Endothelial cell of umbilical vein (primary cell): ENCODE results near the gene MMP24. TPM values are rescaled to one million over a fixed set of nuclear protein-coding genes. Genes with fewer than 3 reads are reported as not detected.
A peak's percentile ranks its signal among the peaks of the same experiment; 100 is the strongest.

Experiments
- BruUV-seq: library from RNA; stranded (reverse); fragments of 400-500 nt; replicated peaks from 2 replicates; lab custom pipeline; 2021; lab: Mats Ljungman, UMichigan
- CTCF ChIA-PET: fragments of 300-600, 350-600 bp; sonication (Branson Sonifier 250); formaldehyde crosslinking; loops from one replicate; lab custom pipeline; 2021; ENCODE audit warnings: antibody characterized with exemption, inconsistent platforms; lab: Charles Lee
- POLR2A ChIA-PET: fragments of 300-600, 350-600 bp; sonication (Branson Sonifier 250); formaldehyde crosslinking; loops from one replicate; lab custom pipeline; 2021; ENCODE audit warnings: antibody characterized with exemption, inconsistent platforms; lab: Charles Lee
- DNase-seq: peaks from one replicate; pipeline ENCODE4 v3.0.0-alpha.2; 2011; ENCODE audit warnings: low read depth, low spot score
- FAIRE-seq: peaks from 2 replicates; lab custom pipeline; 2011; peaks lifted over from hg19 to GRCh38; lab: Jason Lieb, UNC
- H2AFZ ChIP-seq: 2 replicates; pipeline ENCODE4 v1.6.0; 2012; ENCODE audit warnings: low read depth, low read length, control low read depth, inconsistent platforms
- H3K27ac ChIP-seq: 2 replicates; pipeline ENCODE4 v1.5.1; 2011; ENCODE audit warnings: low read depth, mild to moderate bottlenecking, control low read depth, low read length, moderate library complexity; ENCODE audit not compliant: insufficient read depth
- H3K27me3 ChIP-seq, 2 experiments: 2 replicates each; pipeline versions ENCODE4 v1.6.0 to v1.6.1; 2011; ENCODE audit warnings: low read length in 2 of 2, mixed read lengths in 1 of 2; ENCODE audit not compliant: control insufficient read depth in 2 of 2, insufficient read depth in 2 of 2
- H3K36me3 ChIP-seq, 2 experiments: 2 replicates in 1 of 2; 3 replicates in 1 of 2; pipeline ENCODE4 v1.5.1; 2011; ENCODE audit warnings: low read length in 2 of 2, mild to moderate bottlenecking in 1 of 2, moderate library complexity in 1 of 2; ENCODE audit not compliant: control insufficient read depth in 2 of 2, insufficient read depth in 2 of 2; ENCODE audit errors: extremely low read depth in 1 of 2
- H3K4me1 ChIP-seq: 3 replicates; pipeline ENCODE4 v1.5.1; 2011; ENCODE audit warnings: mild to moderate bottlenecking, low read length; ENCODE audit not compliant: control insufficient read depth, insufficient read depth; ENCODE audit errors: extremely low read depth
- H3K4me2 ChIP-seq: 2 replicates; pipeline ENCODE4 v1.6.1; 2011; ENCODE audit warnings: low read length, control low read depth, mixed read lengths; ENCODE audit not compliant: insufficient read depth
- H3K4me3 ChIP-seq, 3 experiments: fragments of 200-600 bp in 1 of 3; sonication (generic), shearing (Covaris generic) in 1 of 3; replicated peaks in 1 of 3; 2 replicates each; pipeline ENCODE4 v1.5.1; 2011 to 2016; ENCODE audit warnings: control low read depth in 3 of 3, low read length in 3 of 3, mild to moderate bottlenecking in 2 of 3, inconsistent platforms in 1 of 3, low read depth in 1 of 3, moderate library complexity in 1 of 3; ENCODE audit not compliant: insufficient read depth in 1 of 3
- H3K79me2 ChIP-seq: 2 replicates; pipeline ENCODE4 v1.6.0; 2012; ENCODE audit warnings: low read length, inconsistent platforms; ENCODE audit not compliant: control insufficient read depth, insufficient read depth
- H3K9ac ChIP-seq: replicated peaks from 2 replicates; pipeline ENCODE3; 2011; ENCODE audit warnings: low read length, control low read depth; ENCODE audit not compliant: insufficient read depth; ENCODE audit errors: extremely low read depth
- H3K9me1 ChIP-seq: replicated peaks from 3 replicates; pipeline ENCODE4 v1.6.0; 2011; ENCODE audit warnings: mild to moderate bottlenecking, low read length; ENCODE audit not compliant: control insufficient read depth, insufficient read depth; ENCODE audit errors: extremely low read depth
- H3K9me3 ChIP-seq: replicated peaks from 2 replicates; pipeline ENCODE4 v1.5.1; 2012; ENCODE audit warnings: low read length, inconsistent platforms; ENCODE audit not compliant: control insufficient read depth, insufficient read depth
- H4K20me1 ChIP-seq: replicated peaks from 2 replicates; pipeline ENCODE3; 2011; ENCODE audit warnings: mild to moderate bottlenecking, low read length; ENCODE audit not compliant: control insufficient read depth, insufficient read depth; ENCODE audit errors: extremely low read depth
- EZH2 ChIP-seq: IDR thresholded peaks from 2 replicates; pipeline ENCODE4 v1.6.1; 2012; ENCODE audit warnings: borderline replicate concordance, low read depth, mild to moderate bottlenecking, moderate library complexity, low read length, inconsistent platforms; ENCODE audit not compliant: severe bottlenecking
- FOS ChIP-seq: IDR thresholded peaks from 2 replicates; pipeline ENCODE4 v1.6.1; 2011; ENCODE audit warnings: mild to moderate bottlenecking, low read length, moderate library complexity, borderline replicate concordance; ENCODE audit not compliant: insufficient read depth
- GATA2 ChIP-seq: IDR thresholded peaks from 2 replicates; pipeline ENCODE4 v1.7.0; 2011; ENCODE audit warnings: low read depth, mild to moderate bottlenecking, moderate library complexity, mixed read lengths, low read length; ENCODE audit not compliant: insufficient read length, insufficient read depth
- JUN ChIP-seq: IDR thresholded peaks from 2 replicates; pipeline ENCODE4 v1.6.1; 2011; ENCODE audit warnings: borderline replicate concordance, low read depth; ENCODE audit not compliant: insufficient read length, insufficient read depth
- MYC ChIP-seq: IDR thresholded peaks from one replicate; pipeline ENCODE4 v1.6.1; 2011; ENCODE audit warnings: mild to moderate bottlenecking, low read depth, low read length
- POLR2A ChIP-seq: IDR thresholded peaks from 2 replicates; pipeline ENCODE4 v1.6.1; 2012; ENCODE audit warnings: low read depth, mild to moderate bottlenecking, control low read depth, low read length
- POLR2AphosphoS5 ChIP-seq: IDR thresholded peaks from 2 replicates; pipeline ENCODE4 v1.6.1; 2012; ENCODE audit warnings: low read depth, mild to moderate bottlenecking, control low read depth, low read length, moderate library complexity; ENCODE audit not compliant: insufficient read depth
- dilution Hi-C: fragments of 300-500 bp; cut with MboI; formaldehyde crosslinking; loops from one replicate; pipeline ENCODE4 v1.15.0; 2019; ENCODE audit warnings: low sequenced_read_pairs; ENCODE audit not compliant: extremely low pct_ligation_motif_present
- intact Hi-C: fragments of 100-400 bp; cut with micrococcal nuclease; formaldehyde crosslinking; loops from one replicate; pipeline ENCODE4 v1.10.0; 2022
- polyA plus RNA-seq, 4 experiments: library from polyadenylated mRNA; depleted of rRNA in 3 of 4; stranded (reverse) in 3 of 4; unstranded in 1 of 4; fragments of >200 nt; gene quantifications; 2 replicates each; pipeline versions ENCODE4 v1.2.1 to v1.2.3, GENCODE V29; 2011 to 2012; ENCODE audit warnings: missing spikeins in 1 of 4
- total RNA-seq: library from RNA; stranded (reverse); gene quantifications from 2 replicates; pipeline ENCODE4 v1.2.3, GENCODE V29; 2021
- TF ChIP-seq, protein P1 (sequence below): IDR thresholded peaks from 2 replicates; pipeline ENCODE4 v1.6.1; 2011; ENCODE audit not compliant: insufficient read depth, insufficient read length
- TF ChIP-seq, protein P2 (sequence below), 2 donors: IDR thresholded peaks; 1 replicate in 1 of 2; 2 replicates in 1 of 2; pipeline ENCODE4 v1.5.1; 2011; ENCODE audit warnings: low read length in 2 of 2, mild to moderate bottlenecking in 2 of 2, moderate library complexity in 2 of 2, control low read depth in 1 of 2, inconsistent platforms in 1 of 2, low read depth in 1 of 2; ENCODE audit not compliant: insufficient read depth in 1 of 2; ENCODE audit errors: extremely low read depth in 1 of 2

MMP24 gene
- total and polyA plus RNA-seq, 2 donors (not counting 3 experiments of a cell fraction or from before 2014, with no cell fraction given), result 0.27 to 0.54 TPM

DNA sequence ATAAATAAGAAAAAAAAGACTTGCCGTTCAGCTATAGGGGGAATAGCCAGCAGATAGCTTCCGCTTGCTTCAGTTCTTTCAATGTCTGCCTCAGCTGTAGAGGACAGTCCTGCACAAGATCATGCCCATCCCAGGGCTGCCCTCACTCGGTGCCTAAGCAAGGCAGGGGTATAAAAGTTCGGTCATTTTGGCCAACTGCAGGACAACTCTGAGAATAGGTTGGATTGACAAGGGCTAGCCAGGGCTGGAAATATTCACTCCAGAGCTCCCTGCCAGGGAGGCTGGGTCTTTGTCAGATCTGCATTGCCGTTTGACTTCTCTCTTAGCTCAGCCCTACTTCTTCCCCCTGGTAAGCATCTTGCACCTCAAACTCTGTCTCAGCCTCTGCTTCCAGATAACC is 46.2 kb upstream of the MMP24 start:
- no TSS peak for BruUV-seq
- Histone ChIP-seq H2AFZ (no peak overlapping the region), H3K27me3 (no peaks in the 10 kb centered on the region), H3K9me1 (no peaks in the 10 kb centered on the region), H3K27ac (no peak overlapping the region), H3K9me3 (no peaks in the 10 kb centered on the region), H3K4me2 (no peak overlapping the region), H3K36me3 (peaks cover 20 to 21% of the 10 kb centered on the region in 2 experiments), H4K20me1 (no peaks in the 10 kb centered on the region), H3K79me2 (peaks cover 6% of the 10 kb centered on the region), H3K4me3 (no peak overlapping the region), H3K4me1 (no peaks in the 10 kb centered on the region), H3K9ac (no peak overlapping the region)
- ChIA-PET CTCF (interaction anchor here (2.3 to 2.4 kb wide), 2 partner anchors 28 to 35 kb away, joined by 6 to 11 read pairs; no protein-coding TSS in a partner anchor), POLR2A (no interaction called here)
- FAIRE-seq, result no peak
- no peak for TF ChIP-seq MYC
- TF ChIP-seq GATA2, result no peak
- TF ChIP-seq, protein P1, sequence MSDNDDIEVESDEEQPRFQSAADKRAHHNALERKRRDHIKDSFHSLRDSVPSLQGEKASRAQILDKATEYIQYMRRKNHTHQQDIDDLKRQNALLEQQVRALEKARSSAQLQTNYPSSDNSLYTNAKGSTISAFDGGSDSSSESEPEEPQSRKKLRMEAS, result no peak
- TF ChIP-seq, protein P2, sequence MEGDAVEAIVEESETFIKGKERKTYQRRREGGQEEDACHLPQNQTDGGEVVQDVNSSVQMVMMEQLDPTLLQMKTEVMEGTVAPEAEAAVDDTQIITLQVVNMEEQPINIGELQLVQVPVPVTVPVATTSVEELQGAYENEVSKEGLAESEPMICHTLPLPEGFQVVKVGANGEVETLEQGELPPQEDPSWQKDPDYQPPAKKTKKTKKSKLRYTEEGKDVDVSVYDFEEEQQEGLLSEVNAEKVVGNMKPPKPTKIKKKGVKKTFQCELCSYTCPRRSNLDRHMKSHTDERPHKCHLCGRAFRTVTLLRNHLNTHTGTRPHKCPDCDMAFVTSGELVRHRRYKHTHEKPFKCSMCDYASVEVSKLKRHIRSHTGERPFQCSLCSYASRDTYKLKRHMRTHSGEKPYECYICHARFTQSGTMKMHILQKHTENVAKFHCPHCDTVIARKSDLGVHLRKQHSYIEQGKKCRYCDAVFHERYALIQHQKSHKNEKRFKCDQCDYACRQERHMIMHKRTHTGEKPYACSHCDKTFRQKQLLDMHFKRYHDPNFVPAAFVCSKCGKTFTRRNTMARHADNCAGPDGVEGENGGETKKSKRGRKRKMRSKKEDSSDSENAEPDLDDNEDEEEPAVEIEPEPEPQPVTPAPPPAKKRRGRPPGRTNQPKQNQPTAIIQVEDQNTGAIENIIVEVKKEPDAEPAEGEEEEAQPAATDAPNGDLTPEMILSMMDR (IDR thresholded peaks at IDR 0.05; ENCODE audit: extremely low read depth in 1 of 2, insufficient read depth in 1 of 2, low read depth in 1 of 2, low read length in 2 of 2), result no peak
- no peak for TF ChIP-seq FOS
- TF ChIP-seq EZH2, result no peak
- peak; percentile 38 for TF ChIP-seq POLR2A
- peak; percentile 57 for TF ChIP-seq POLR2AphosphoS5
- no peak for TF ChIP-seq JUN
- DNase-seq, result no peak
- dilution Hi-C loops, result no loop called here
- intact Hi-C loops, result no loop called here
